HepG2 (cell line): ENCODE data around the gene CDH23. TPM values are rescaled to one million over a fixed set of nuclear protein-coding genes. Genes with fewer than 3 reads are reported as not detected.

Experiments used
- ARHGAP35 ChIP-seq: sonication (generic); formaldehyde crosslinking; IDR thresholded peaks from 2 replicates; pipeline ENCODE4 v1.9.0; 2022; ENCODE audit warnings: mild to moderate bottlenecking, inconsistent platforms, moderate library complexity, missing genetic modification reagents, borderline replicate concordance
- CHCHD3 ChIP-seq: sonication (generic); formaldehyde crosslinking; IDR thresholded peaks from 2 replicates; pipeline ENCODE4 v1.8.0; 2022; ENCODE audit warnings: mild to moderate bottlenecking, missing genetic modification reagents, moderate library complexity
- FOXA3 ChIP-seq: IDR thresholded peaks from 2 replicates; pipeline ENCODE4 v1.6.1; 2016; ENCODE audit warnings: missing genetic modification reagents, missing compliant biosample characterization
- FOXK1 ChIP-seq: sonication (generic); formaldehyde crosslinking; IDR thresholded peaks from 2 replicates; pipeline ENCODE4 v1.4.0; 2020; ENCODE audit warnings: low read depth, missing genetic modification reagents, borderline replicate concordance
- FOXO1 ChIP-seq: sonication (generic); formaldehyde crosslinking; IDR thresholded peaks from 2 replicates; pipeline ENCODE4 v1.4.0; 2020; ENCODE audit warnings: missing genetic modification reagents
- GTF2F1 ChIP-seq: fragments of 150-350 bp; IDR thresholded peaks from 2 replicates; pipeline ENCODE4 v1.6.1; 2014; ENCODE audit warnings: low read length
- GZF1 ChIP-seq: sonication (generic); formaldehyde crosslinking; IDR thresholded peaks from 2 replicates; pipeline ENCODE4 v1.5.1; 2020; ENCODE audit warnings: mild to moderate bottlenecking, missing genetic modification reagents
- IRF2 ChIP-seq: IDR thresholded peaks from 2 replicates; pipeline ENCODE4 v1.6.1; 2018; ENCODE audit warnings: missing genetic modification reagents, missing compliant biosample characterization
- KDM6A ChIP-seq: IDR thresholded peaks from 2 replicates; pipeline ENCODE4 v1.6.1; 2016; ENCODE audit warnings: low read depth
- MAFK ChIP-seq, 2 experiments: IDR thresholded peaks in 1 of 2; conservative IDR thresholded peaks in 1 of 2; 2 replicates each; pipeline ENCODE4 v1.6.1; 2011; ENCODE audit warnings: improper control_type of control experiment in 2 of 2, low read length in 2 of 2
- MEIS2 ChIP-seq: sonication (generic); formaldehyde crosslinking; IDR thresholded peaks from 2 replicates; pipeline ENCODE4 v1.9.0; 2021; ENCODE audit warnings: mild to moderate bottlenecking, missing genetic modification reagents
- NR2F6 ChIP-seq, 2 experiments: IDR thresholded peaks; 2 replicates each; pipeline ENCODE4 v1.6.1; 2016; ENCODE audit warnings: antibody characterized with exemption in 1 of 2, mild to moderate bottlenecking in 1 of 2
- PHF8 ChIP-seq: sonication (generic); formaldehyde crosslinking; IDR thresholded peaks from 2 replicates; pipeline ENCODE4 v1.5.0; 2020; ENCODE audit warnings: missing genetic modification reagents
- REL ChIP-seq: sonication (generic); formaldehyde crosslinking; conservative IDR thresholded peaks from 2 replicates; pipeline ENCODE4 v1.8.0; 2022; ENCODE audit warnings: mild to moderate bottlenecking, missing genetic modification reagents, moderate library complexity
- RFXAP ChIP-seq: sonication (generic); formaldehyde crosslinking; IDR thresholded peaks from 2 replicates; pipeline ENCODE4 v1.4.0; 2020; ENCODE audit warnings: missing genetic modification reagents, borderline replicate concordance
- SP5 ChIP-seq: IDR thresholded peaks from 2 replicates; pipeline ENCODE4 v1.6.1; 2016; ENCODE audit warnings: low read depth, borderline replicate concordance
- SRSF9 ChIP-seq: fragments of 200-400 bp; formaldehyde crosslinking; IDR thresholded peaks from 2 replicates; pipeline ENCODE4 v1.6.1; 2018; ENCODE audit warnings: borderline replicate concordance, mild to moderate bottlenecking, low read depth, low read length; ENCODE audit not compliant: insufficient read depth, poor library complexity, severe bottlenecking
- TBL1XR1 ChIP-seq: fragments of 150-350 bp; IDR thresholded peaks from 2 replicates; pipeline ENCODE4 v1.6.1; 2014; ENCODE audit warnings: borderline replicate concordance, low read length; ENCODE audit not compliant: partially characterized antibody
- TGIF2 ChIP-seq: IDR thresholded peaks from 2 replicates; pipeline ENCODE4 v1.6.1; 2016; ENCODE audit warnings: control low read depth, missing compliant biosample characterization
- TSC22D2 ChIP-seq: sonication (generic); formaldehyde crosslinking; IDR thresholded peaks from 2 replicates; pipeline ENCODE4 v1.5.1; 2020; ENCODE audit warnings: missing genetic modification reagents, mild to moderate bottlenecking, borderline replicate concordance
- ZBTB42 ChIP-seq: sonication (generic); formaldehyde crosslinking; IDR thresholded peaks from 2 replicates; pipeline ENCODE4 v1.5.0; 2020; ENCODE audit warnings: mild to moderate bottlenecking, missing genetic modification reagents
- ZBTB7A ChIP-seq: sonication (generic); formaldehyde crosslinking; IDR thresholded peaks from 2 replicates; pipeline ENCODE4 v1.8.0; 2022; ENCODE audit warnings: mild to moderate bottlenecking, missing genetic modification reagents
- ZNF264 ChIP-seq: sonication (generic); formaldehyde crosslinking; IDR thresholded peaks from 2 replicates; pipeline ENCODE4 v1.4.0; 2020; ENCODE audit warnings: missing genetic modification reagents
- ZNF350 ChIP-seq: sonication (generic); formaldehyde crosslinking; IDR thresholded peaks from 2 replicates; pipeline ENCODE4 v1.4.0; 2020; ENCODE audit warnings: mild to moderate bottlenecking, low read depth, missing genetic modification reagents, borderline replicate concordance
- ZNF768 ChIP-seq: sonication (generic); formaldehyde crosslinking; IDR thresholded peaks from 2 replicates; pipeline ENCODE4 v1.4.0; 2020; ENCODE audit warnings: missing genetic modification reagents
- polyA plus RNA-seq, 8 experiments: library from polyadenylated mRNA; depleted of rRNA in 3 of 8; stranded (reverse) in 7 of 8; unstranded in 1 of 8; fragments of >200 nt; fragmentation: Illumina TruSeq in 4 of 8; extraction: Trizol in 4 of 8; gene quantifications; 2 replicates each; pipeline versions ENCODE4 v1.2.1 to v1.2.3, GENCODE V29; 2011 to 2016; ENCODE audit warnings: low read depth in 4 of 8, missing spikeins in 1 of 8, mixed read lengths in 1 of 8; ENCODE audit not compliant: insufficient read depth in 1 of 8
- total RNA-seq, 5 experiments: library from RNA; depleted of rRNA; stranded (reverse); fragments of >200 nt; fragmentation: Illumina TruSeq; extraction: Trizol; gene quantifications; 2 replicates each; pipeline ENCODE4 v1.2.3, GENCODE V29; 2016; ENCODE audit warnings: low read depth in 1 of 5
- TF ChIP-seq, protein P1 (sequence below): sonication (generic); formaldehyde crosslinking; IDR thresholded peaks from 2 replicates; pipeline ENCODE4 v1.5.1; 2020; ENCODE audit warnings: mild to moderate bottlenecking, moderate library complexity, missing genetic modification reagents
- TF ChIP-seq, protein P2 (sequence below): sonication (generic); formaldehyde crosslinking; IDR thresholded peaks from 2 replicates; pipeline ENCODE4 v1.5.1; 2020; ENCODE audit warnings: missing genetic modification reagents, mild to moderate bottlenecking, borderline replicate concordance
- TF ChIP-seq, protein P3 (sequence below): sonication (generic); formaldehyde crosslinking; IDR thresholded peaks from 2 replicates; pipeline ENCODE4 v1.4.0; 2020; ENCODE audit warnings: mild to moderate bottlenecking, missing genetic modification reagents

The CDH23 gene
- total and polyA plus RNA-seq, 2 of the 13 experiments (the other 11 are each of a cell fraction or from before 2014, with no cell fraction given), result 0.13 TPM; not detected in 1

DNA sequence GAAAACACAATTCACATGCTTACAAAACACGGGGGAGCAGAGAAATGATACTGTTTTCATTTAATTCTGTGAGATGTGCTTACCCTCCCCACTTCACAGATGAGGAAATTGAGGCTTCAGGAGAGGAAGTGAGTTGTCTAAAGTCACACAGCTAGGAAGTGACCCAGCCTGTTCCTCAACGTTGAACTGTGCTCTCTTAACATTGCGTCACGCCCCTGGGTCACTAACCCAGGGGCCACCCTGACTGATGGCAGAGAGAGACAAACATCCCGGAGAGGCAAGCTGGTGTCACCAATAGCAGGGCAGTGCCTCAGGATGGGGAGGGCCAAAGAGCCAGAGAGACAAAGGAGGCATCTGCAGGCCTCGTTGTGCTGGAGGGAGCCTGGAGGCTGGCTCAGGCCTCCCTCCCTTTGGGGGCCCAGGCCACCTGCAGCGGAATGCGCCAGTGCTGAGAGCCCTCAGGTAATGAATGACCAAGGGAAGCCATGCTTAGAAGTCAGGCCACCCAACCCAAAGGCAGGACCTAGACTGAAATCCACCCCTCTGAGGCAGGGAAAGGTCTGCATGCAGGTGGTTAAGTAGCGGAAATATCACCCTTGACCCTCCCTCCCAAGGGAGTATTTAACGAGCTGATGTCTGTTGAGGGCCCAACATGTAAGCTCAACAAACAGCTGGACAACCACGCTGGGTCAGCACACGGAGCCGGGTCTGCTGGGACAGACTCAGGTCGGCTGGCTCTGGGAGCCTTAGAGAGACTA is 241.5 kb downstream of the CDH23 start (continued):
- TF ChIP-seq PHF8 (CRISPR knock-in tag), result peak; percentile 45
- no peak; the same call in 1 of the 2 replicates for TF ChIP-seq ARHGAP35
- TF ChIP-seq MEIS2, result peak; percentile 86
- TF ChIP-seq, protein P1, sequence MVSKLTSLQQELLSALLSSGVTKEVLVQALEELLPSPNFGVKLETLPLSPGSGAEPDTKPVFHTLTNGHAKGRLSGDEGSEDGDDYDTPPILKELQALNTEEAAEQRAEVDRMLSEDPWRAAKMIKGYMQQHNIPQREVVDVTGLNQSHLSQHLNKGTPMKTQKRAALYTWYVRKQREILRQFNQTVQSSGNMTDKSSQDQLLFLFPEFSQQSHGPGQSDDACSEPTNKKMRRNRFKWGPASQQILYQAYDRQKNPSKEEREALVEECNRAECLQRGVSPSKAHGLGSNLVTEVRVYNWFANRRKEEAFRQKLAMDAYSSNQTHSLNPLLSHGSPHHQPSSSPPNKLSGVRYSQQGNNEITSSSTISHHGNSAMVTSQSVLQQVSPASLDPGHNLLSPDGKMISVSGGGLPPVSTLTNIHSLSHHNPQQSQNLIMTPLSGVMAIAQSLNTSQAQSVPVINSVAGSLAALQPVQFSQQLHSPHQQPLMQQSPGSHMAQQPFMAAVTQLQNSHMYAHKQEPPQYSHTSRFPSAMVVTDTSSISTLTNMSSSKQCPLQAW, result peak; percentile 68
- peak; percentile 69; the same call in 1 of the 2 replicates for TF ChIP-seq FOXK1 (CRISPR knock-in tag)
- peak; percentile 89 for TF ChIP-seq NR2F6 (IDR thresholded peaks at IDR 0.05)
- peak; percentile 91 for TF ChIP-seq NR2F6 (CRISPR knock-in tag; IDR thresholded peaks at IDR 0.05)
- TF ChIP-seq CHCHD3, result peak; percentile 47; the same call in 1 of the 2 replicates
- TF ChIP-seq ZBTB42 (CRISPR knock-in tag), result no peak
- peak; percentile 70; the same call in 1 of the 2 replicates for TF ChIP-seq SP5 (CRISPR knock-in tag)
- peak; percentile 62; the same call in 1 of the 2 replicates for TF ChIP-seq TGIF2 (CRISPR knock-in tag)
- TF ChIP-seq ZNF264 (CRISPR knock-in tag), result peak; percentile 98
- TF ChIP-seq ZBTB7A (CRISPR knock-in tag), result 0 out of 2 replicates have a peak, but pooled peaks have one; percentile 15
- TF ChIP-seq TSC22D2 (CRISPR knock-in tag), result no peak
- TF ChIP-seq GTF2F1, result no peak
- TF ChIP-seq FOXO1, result peak; percentile 71
- TF ChIP-seq IRF2 (CRISPR knock-in tag), result peak; percentile 74
- TF ChIP-seq REL (CRISPR knock-in tag), result 0 out of 2 replicates have a peak, but pooled peaks have one; percentile 40
- TF ChIP-seq ZNF768 (CRISPR knock-in tag), result peak; percentile 97
- TF ChIP-seq GZF1, result no peak; the same call in 1 of the 2 replicates
- TF ChIP-seq FOXA3, result peak; percentile 72; the same call in 1 of the 2 replicates
- TF ChIP-seq RFXAP, result no peak
- TF ChIP-seq, protein P2, sequence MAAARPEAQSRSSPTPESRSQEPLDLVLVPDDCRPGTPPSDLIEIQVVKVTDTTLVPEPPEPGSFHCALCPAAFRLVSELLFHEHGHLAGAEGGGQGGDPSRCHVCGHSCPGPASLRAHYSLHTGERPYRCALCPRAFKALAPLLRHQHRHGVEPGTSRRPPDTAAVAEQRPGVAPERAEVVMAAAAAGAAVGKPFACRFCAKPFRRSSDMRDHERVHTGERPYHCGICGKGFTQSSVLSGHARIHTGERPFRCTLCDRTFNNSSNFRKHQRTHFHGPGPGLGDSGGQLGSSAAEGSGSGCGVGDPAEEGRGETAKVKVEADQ (CRISPR knock-in tag), result peak; percentile 74; the same call in 1 of the 2 replicates
- no peak for TF ChIP-seq MAFK (conservative IDR thresholded peaks at IDR 0.05 in 1 of 2, IDR thresholded peaks at IDR 0.05 in 1 of 2; ENCODE audit: low read length in 2 of 2)
- TF ChIP-seq ZNF350 (CRISPR knock-in tag), result peak; percentile 83
- peak; percentile 78 for TF ChIP-seq KDM6A (CRISPR knock-in tag)
- TF ChIP-seq, protein P3, sequence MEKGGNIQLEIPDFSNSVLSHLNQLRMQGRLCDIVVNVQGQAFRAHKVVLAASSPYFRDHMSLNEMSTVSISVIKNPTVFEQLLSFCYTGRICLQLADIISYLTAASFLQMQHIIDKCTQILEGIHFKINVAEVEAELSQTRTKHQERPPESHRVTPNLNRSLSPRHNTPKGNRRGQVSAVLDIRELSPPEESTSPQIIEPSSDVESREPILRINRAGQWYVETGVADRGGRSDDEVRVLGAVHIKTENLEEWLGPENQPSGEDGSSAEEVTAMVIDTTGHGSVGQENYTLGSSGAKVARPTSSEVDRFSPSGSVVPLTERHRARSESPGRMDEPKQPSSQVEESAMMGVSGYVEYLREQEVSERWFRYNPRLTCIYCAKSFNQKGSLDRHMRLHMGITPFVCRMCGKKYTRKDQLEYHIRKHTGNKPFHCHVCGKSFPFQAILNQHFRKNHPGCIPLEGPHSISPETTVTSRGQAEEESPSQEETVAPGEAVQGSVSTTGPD (CRISPR knock-in tag), result peak; percentile 78
- TF ChIP-seq TBL1XR1, result no peak
- no peak for TF ChIP-seq SRSF9
